H1 (cell line): Measurements from ENCODE around the gene TGM2. TPM values are rescaled to one million over a fixed set of nuclear protein-coding genes. Genes with fewer than 3 reads are reported as not detected.

Experiments
- CEBPB ChIP-seq: IDR thresholded peaks from 2 replicates; pipeline ENCODE4 v1.6.1; 2012; ENCODE audit warnings: low read depth, low read length
- CREB1 ChIP-seq: IDR thresholded peaks from 2 replicates; pipeline ENCODE4 v1.6.1; 2012; ENCODE audit warnings: inconsistent platforms
- KDM4A ChIP-seq: IDR thresholded peaks from one replicate; pipeline ENCODE4 v1.7.1; 2012; ENCODE audit warnings: low read depth, mild to moderate bottlenecking, moderate library complexity, low read length, inconsistent platforms; ENCODE audit not compliant: severe bottlenecking
- PHF8 ChIP-seq: fragments of 200-600 bp; sonication (generic); conservative IDR thresholded peaks from 2 replicates; pipeline ENCODE4 v1.7.1; 2012; ENCODE audit warnings: low read depth, mild to moderate bottlenecking, inconsistent platforms, low read length, moderate library complexity
- POLR2A ChIP-seq, 2 experiments: IDR thresholded peaks; 1 replicate in 1 of 2; 2 replicates in 1 of 2; pipeline ENCODE4 v1.6.1; 2011; ENCODE audit warnings: low read depth in 2 of 2, low read length in 2 of 2, mild to moderate bottlenecking in 2 of 2; ENCODE audit errors: control extremely low read depth in 1 of 2
- SP2 ChIP-seq: IDR thresholded peaks from 2 replicates; pipeline ENCODE4 v1.6.1; 2012; ENCODE audit warnings: mild to moderate bottlenecking, low read length, inconsistent platforms
- polyA plus RNA-seq, 7 experiments: library from polyadenylated mRNA; depleted of rRNA in 3 of 7; stranded (reverse) in 5 of 7; unstranded in 2 of 7; fragments of >200 nt in 5 of 7; fragments of 200-250 nt in 2 of 7; gene quantifications; 1 replicate in 5 of 7; 2 replicates in 1 of 7; 4 replicates in 1 of 7; pipeline versions ENCODE4 v1.2.1 to v1.2.3, GENCODE V29; 2011 to 2013; ENCODE audit warnings: missing spikeins in 2 of 7, mixed read lengths in 2 of 7
- total RNA-seq: library from RNA; stranded (reverse); fragmentation: NEBNext Ultra II Directional; extraction: Animal tissue kit (Norgen Biotek cat#: 25700); gene quantifications from 2 replicates; pipeline ENCODE4 v1.2.1, GENCODE V29; 2021

The TGM2 gene
- total and polyA plus RNA-seq, 2 of the 8 experiments (the other 6 are each of a cell fraction or from before 2014, with no cell fraction given) = 0.86 to 1.0 TPM

GRCh38 chr20:38083338-38084048 is 81.6 kb downstream of the TGM2 start (continued):
- TF ChIP-seq KDM4A = no peak
- TF ChIP-seq CEBPB = no peak
- no peak for TF ChIP-seq POLR2A (IDR thresholded peaks at IDR 0.05; ENCODE audit: control extremely low read depth in 1 of 2, low read depth in 2 of 2, low read length in 2 of 2)
- TF ChIP-seq PHF8 = no peak
- TF ChIP-seq CREB1 = no peak
- TF ChIP-seq SP2 = no peak
